GM18520 (cell line): Measurements from ENCODE around the gene ERVK3-1.
"Not testable (repeated sequence)": the region's sequence is repeated elsewhere in the genome, so short reads cannot be mapped to it uniquely, and the experiment has no call there.

ENCODE experiments used
- ATAC-seq: cut with Tn5 transposase; IDR thresholded peaks from one replicate; pipeline ENCODE4 v1.9.1; 2021; ENCODE audit not compliant: unreplicated experiment

The ERVK3-1 gene

GRCh38 chr19:58305065-58305931 lies at the start of gene ERVK3-1:
TSS of gene ERVK3-1 (plus strand) at chr19:58305377. CDS start at chr19:58312169, 6,792 bp downstream.
- ATAC-seq: peak; percentile 93

GRCh38 chr19:58258259-58258658 lies 46.9 kb upstream of the ERVK3-1 start:
- ATAC-seq: not testable (repeated sequence)

GRCh38 chr19:58261600-58261967 lies 43.6 kb upstream of the ERVK3-1 start:
- no peak for ATAC-seq

- no peak for ATAC-seq
These were observed 42.9 kb upstream of the ERVK3-1 start for GRCh38 chr19:58261968-58262921.

- ATAC-seq: no peak
These were observed 42.3 kb upstream of the ERVK3-1 start for GRCh38 chr19:58262922-58263296.

DNA sequence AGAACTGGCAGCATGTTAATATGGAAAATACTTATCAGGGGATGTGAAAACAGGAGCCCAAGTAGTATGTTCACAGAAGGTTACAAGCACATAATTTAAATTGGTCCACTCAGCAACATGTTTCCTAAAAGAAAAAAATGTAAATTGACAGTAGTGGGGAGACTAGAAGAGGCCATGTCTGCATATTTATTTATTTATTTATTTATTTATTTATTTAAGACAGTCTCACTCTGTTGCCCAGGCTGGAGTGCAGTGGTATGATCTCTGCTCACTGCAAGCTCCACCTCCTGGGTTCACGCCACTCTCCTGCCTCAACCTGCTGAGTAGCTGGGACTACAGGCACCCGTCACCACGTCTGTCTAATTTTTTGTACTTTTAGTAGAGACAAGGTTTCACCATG lies 40.1 kb upstream of the ERVK3-1 start:
- ATAC-seq: no peak

GRCh38 chr19:58268344-58268743 lies 36.8 kb upstream of the ERVK3-1 start:
- ATAC-seq: no peak

- ATAC-seq: no peak
These were observed 30.4 kb upstream of the ERVK3-1 start for GRCh38 chr19:58274771-58275201.

GRCh38 chr19:58275564-58275963 lies 29.6 kb upstream of the ERVK3-1 start:
- no peak for ATAC-seq

GRCh38 chr19:58277197-58277596 lies 28.0 kb upstream of the ERVK3-1 start:
- ATAC-seq: no peak

GRCh38 chr19:58277748-58278540 lies 27.2 kb upstream of the ERVK3-1 start:
- ATAC-seq: no peak

GRCh38 chr19:58278541-58279041 lies 26.6 kb upstream of the ERVK3-1 start, which contains the start of gene ZNF8:
TSS of gene ZNF8 (plus strand) at chr19:58278955. CDS start at chr19:58279082, 127 bp downstream.
- peak; percentile 98 for ATAC-seq

GRCh38 chr19:58279042-58279924 lies 25.9 kb upstream of the ERVK3-1 start:
- ATAC-seq: no peak

DNA sequence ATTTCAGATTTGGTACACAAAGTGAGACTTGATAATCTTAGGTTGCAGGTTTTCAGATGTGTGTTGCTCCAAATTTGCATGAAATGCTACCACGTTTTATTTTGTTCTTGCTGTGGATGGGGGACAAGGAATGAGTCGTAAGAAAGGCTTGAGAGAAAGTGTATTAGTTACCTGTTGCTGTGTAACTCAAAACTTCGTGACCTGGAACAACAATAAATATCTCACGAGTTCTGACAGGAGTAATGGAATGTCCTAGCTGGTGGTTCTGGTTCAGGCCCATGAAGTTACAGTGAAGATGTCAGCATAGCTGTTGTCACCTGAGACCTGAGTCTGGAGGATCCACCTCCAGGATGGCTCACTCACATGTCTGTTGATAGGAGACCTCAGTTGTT lies 25.3 kb upstream of the ERVK3-1 start:
- ATAC-seq: no peak

- no peak for ATAC-seq
These were observed 21.0 kb upstream of the ERVK3-1 start for GRCh38 chr19:58284199-58284598.

DNA sequence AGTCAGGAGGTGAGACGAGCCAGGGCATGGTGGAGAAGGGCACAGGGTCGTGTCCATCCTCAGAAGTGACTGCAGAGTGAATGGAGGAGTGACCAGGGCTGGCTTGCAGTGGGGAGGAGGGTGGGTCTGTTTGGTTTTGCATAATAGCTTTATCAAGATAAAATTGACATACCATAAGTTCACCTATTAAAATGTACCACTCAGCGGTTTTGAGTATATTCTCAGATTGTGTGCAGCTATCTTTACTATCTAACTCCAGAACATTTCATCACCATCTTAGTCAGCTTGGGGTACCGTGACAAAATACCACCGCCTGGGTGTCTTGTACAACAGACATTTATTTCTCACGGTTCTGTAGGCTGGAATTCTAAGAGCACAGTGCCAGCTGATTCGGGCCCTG lies 13.2 kb upstream of the ERVK3-1 start:
- no peak for ATAC-seq

- ATAC-seq: no peak
These were observed 10.3 kb upstream of the ERVK3-1 start for GRCh38 chr19:58294743-58295374.

- no peak for ATAC-seq
These were observed 9.1 kb upstream of the ERVK3-1 start for GRCh38 chr19:58296104-58296503.

GRCh38 chr19:58300620-58301019 lies 4.6 kb upstream of the ERVK3-1 start:
- ATAC-seq: no peak
